SKM-1 (cell line): ENCODE data around the gene SLC6A7.
A peak's percentile ranks its signal among the peaks of the same experiment; 100 is the strongest.

Experiments used
- DNase-seq: peaks from one replicate; lab custom pipeline; 2025; ENCODE audit not compliant: unreplicated experiment; lab: John Stamatoyannopoulos, UW

SLC6A7 gene

DNA sequence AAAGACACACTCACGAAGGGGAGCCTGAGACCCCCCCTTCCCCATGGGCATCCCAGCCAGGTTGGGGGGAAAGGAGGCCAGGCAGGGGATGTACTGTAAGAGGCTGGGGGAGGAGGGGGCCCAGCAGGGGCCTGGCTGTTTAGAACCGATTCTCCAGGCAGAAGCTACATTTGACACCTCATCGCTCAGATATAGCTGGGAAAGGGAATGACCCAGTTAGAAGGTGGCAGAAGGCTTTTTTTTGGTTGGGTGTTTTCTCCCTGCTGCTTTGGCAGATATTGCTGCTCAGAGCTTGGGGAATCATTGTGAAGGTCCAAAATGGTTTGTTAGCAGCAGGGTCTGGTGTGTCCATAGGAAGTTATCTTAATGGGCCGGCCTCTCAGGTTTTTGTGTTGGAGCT, 17.3 kb upstream of the SLC6A7 start:
- no peak for DNase-seq

DNA sequence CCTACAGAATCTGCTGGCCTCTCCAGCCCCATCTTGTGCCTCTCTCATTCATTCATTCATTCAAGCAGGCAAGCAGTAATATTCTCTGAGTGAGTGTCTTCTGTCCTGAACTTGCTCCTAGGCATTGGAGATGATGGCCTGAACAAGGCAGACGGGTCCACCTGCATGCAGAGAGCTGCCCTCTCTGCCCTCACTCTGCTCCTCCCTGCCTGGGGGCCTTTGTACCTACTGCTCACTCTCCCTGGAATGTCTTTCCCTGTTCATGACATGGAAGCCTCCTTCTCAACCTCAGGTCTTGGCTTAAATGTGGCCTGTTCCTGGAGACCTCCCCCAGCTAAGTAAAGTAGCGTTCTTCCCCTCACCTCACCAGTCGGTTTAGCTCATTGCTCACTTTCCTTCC, 16.7 kb upstream of the SLC6A7 start:
- DNase-seq = no peak

DNA sequence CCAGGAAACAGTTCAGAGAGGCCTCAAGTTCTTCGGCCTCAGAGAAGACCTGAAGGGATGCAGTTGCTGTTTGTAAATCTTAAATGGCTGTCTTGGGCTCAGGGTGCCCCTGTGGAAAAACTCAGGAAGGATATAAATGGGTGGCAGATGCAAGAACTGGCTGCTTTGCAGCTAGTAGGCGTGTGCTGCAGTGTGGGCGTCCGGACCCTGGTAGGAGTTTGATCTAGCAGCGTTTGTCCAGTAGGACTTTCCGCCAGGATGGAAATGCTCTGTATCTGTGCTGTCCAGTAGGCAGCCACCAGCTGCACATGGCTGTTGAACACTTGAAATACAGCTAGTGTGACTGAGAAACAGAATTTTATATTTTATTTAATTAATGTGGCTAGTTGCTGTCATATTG, 15.6 kb upstream of the SLC6A7 start:
- no peak for DNase-seq

DNA sequence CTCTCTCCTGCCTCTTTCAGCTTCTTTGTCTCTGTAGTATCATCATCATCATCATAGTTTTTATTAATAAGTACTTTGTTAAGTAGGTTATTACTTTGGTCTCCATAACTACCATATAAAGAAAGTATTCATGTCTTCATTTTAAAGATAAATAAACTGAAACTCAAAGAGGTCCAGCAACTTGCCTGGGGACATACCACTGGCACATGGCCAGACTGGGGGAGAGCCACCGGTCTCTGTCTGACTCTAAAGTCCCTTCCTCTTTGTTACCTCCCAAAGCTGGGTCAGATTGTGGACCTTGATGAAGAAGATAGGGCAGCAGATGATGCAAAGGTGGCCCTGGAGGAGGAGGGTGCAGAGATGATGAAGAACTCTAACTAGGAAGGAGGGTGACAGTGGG, 14.8 kb upstream of the SLC6A7 start:
- DNase-seq = no peak

DNA sequence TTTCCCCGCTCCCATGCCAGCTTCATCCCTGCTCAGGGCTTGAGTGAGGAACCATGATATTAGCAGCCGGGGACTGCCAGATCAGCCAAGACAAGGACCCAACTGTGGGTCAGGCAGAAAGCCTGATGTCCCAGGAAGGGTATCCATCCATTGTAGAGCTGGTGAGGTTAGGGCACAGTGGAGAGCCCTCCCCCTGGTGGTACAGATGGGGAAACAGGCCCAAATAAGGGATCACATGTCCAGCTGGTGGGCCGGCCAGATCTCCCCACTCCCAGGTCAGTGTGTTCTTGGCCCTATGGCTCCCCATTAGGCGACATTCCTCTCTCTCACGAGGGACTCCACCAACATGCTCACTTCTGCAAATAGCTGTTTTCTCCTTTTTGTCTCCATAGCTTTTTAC, 14.3 kb upstream of the SLC6A7 start:
- no peak for DNase-seq

DNA sequence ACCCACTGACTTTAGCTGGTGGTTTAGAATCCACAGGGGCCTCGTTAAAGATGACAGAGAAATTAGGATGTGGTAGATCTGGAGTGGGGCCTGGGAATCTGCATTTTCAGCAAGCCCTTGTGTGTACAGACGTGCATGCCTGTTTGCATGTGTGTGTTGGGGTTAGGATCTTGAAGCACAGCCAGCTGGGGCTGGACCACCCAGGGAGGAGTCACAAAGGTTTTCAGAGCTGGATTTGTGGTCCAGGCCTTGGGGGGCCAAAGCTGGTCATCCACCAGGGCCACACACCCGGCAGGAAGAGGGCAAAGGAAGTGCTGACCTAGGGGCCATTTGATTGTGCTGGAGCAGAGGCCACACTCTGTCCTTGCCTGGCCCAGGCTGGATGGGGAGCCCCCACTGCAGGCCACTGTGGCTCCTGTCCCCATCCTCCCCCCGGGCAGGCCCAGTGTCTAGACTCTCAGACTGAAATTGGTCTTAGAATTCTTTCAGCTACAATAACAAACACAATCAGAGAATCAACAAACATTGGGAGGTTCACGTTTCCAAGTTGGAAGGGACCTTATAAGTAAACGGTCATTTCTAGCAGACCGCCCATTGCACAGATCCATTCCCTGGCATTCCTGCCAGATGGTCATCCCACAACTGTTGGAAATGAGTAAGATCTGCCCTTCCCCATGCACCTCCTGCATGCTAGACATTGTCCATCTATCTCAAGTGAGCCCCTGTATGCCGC, 13.0 kb upstream of the SLC6A7 start:
- DNase-seq = no peak

DNA sequence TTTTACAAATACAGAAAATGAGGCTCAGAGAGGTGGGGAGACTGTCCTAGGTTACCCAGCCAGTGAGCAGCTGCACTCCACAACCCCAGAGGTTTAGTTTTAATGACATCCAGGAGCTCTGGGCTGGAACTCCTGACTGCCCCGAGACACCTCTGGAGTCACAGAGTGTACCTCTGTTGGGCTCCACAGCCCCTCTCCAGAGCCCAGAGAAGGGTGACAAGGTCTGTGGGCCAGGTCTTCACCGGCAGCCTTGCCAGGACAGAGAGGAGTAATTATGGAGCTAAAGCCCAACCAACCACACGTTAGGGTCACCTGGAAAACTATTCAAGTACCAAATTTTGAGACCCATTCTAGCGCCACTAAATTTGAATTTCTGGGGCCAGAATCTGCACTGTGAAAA, 12.1 kb upstream of the SLC6A7 start:
- DNase-seq = no peak

DNA sequence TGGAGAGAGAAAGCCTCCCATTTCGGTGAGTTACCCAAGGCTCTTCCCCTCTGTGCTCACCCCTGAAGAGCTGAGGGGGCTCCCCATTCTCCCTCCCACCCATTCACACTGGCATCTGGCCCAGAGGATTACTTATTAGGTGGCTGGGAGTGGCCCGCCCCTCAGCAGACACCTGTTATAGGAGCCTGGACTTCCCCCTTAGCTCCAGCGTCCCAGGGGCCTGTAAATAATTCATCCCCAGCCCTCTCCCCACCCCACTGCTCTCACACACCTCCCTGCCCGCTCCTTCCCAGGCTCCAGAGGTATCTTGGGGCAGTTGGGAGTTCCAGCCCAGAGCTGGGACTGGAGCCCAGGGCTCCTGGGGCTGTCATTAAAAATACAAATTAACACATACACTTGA, 11.6 kb upstream of the SLC6A7 start:
- DNase-seq = no peak

DNA sequence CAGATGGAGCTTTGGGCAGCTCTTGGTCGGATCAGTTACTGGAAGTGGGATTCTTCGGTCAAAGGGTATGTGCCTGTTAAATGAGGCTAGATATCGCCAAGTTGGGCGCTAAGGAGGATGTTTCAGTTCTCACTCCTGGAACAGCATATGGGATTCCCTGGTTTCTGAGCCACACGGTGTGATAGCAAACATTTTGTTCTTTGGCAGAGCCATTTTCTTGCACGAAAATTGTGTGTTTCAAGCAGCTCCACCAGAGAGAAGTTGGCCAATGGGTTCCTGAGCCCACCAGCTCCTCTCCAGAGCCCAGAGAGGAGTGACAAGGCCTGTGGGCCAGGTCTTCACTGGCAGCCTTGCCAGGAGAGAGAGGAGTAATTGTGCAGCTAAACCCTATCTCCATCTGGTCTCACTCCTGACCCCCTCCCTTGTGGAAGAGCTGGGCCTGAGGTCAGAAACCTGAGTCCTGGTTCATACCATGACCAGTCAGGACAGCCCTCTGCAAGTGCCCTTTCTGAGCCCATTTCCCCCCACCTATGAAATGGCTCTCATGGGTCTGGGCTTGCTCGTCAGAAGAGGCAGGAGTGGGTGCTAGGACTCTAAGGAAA, 10.7 kb upstream of the SLC6A7 start:
- no peak for DNase-seq

DNA sequence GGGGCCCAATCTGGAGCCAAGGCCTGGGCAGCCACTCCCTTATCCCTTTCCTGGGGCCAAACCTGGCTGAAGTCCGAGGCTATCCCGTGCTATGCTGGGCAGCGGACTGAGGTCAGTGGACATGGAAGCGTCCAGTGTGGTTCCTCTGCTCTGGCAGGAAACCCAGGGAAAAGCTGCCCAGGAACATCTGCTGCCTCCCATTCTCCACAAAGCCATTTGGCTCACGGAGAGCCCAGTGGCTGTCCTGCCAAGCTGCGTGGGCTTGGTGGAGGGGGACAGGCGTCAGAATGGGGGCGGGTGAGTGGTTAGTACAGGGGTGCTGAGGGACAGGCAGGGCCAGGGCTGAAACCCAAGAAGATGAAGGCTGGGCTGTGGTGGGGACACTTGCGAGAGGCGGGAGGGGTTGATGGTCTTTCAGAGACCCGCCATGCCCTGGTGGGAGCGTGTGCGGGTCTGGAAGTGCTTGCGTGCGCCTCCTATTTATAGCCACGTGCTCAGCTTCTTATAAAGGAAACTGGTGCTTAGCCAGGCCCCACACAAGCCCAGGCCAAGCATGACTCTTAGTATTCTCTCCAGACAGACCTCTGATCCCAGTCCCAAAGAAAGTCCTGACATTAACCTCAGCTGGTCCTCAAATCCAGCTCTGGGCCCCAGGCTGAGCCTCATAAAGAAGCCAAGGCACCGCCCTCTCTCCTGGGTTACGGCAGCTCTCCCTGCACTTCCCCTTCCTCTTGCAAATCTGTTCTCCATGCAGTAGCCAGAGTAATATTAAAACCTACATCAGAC, 9.4 kb upstream of the SLC6A7 start:
- peak; percentile 62 for DNase-seq

DNA sequence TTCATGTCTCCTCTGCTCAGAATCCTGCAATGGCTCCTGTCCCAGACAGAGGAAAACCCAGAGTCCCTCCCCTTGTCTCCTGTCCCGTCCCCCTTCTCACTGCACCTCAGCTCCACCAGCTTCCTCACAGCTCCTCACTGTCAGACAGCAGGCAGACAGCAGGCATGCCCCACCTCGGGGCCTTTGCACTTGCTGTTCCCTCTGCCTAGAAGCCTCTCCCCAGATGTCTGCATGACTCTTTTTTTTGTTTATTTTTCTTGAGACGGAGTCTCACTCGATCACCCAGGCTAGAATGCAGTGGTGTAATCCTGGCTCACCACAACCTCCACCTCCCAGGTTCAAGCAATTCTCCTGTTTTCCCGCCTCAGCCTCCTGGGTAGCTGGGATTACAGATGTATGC, 8.8 kb upstream of the SLC6A7 start:
- no peak for DNase-seq

DNA sequence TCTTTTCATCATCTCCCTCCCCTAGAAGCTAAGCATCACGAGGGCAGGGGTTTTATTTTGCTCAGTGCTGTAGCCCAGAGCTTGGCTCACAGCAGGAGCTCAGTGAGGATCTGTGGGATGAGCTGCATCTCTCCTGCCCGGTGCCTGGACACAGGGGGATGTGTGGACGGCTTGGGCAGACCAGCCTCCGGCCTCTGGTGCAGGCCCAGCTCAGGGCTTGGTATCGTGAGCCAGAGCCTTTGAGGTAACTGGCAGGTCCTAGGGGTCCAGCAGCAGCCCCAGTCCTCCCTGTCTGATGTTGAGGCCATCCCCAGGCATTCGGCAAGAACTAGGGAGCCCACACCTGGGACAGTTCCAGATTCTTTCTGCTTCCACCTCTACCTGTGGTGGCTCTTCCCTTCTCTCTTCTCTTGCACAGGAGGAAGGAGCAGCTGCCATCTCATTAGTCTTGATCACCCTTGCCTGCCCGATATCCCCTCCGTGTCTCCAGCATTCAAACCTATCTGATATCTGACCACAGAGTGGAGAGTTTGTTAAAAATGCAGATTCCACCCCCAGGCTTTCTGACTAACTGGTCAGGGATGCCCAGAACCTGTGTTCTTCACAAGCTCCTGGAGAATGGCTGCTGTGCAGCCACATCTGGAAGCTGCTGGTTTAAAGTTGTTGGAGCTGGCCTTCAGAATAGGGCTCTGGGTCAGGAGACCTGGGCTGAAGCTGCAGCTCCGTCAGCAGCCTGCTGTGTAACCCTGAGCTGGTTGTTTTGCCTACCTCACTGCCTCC, 7.9 kb upstream of the SLC6A7 start:
- no peak for DNase-seq

DNA sequence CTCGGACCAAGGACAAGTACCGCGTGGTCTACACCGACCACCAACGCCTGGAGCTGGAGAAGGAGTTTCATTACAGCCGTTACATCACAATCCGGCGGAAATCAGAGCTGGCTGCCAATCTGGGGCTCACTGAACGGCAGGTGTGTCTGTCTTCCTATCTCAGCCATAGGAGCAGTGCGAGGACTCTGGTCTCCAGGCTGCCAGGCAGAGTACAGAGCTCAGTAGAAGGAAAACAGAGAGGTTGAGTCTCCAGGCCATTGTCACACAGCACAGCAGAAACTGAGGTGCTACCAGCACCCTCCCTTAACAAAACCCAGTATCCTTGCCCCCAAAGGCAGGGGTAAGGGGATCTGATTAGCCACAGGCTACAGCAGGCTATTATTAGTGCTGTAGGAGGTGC, 7.1 kb upstream of the SLC6A7 start:
- DNase-seq = no peak

DNA sequence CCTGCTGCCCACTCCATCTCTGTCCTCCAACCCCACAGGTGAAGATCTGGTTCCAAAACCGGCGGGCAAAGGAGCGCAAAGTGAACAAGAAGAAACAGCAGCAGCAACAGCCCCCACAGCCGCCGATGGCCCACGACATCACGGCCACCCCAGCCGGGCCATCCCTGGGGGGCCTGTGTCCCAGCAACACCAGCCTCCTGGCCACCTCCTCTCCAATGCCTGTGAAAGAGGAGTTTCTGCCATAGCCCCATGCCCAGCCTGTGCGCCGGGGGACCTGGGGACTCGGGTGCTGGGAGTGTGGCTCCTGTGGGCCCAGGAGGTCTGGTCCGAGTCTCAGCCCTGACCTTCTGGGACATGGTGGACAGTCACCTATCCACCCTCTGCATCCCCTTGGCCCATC, 6.4 kb upstream of the SLC6A7 start:
- DNase-seq = no peak

DNA sequence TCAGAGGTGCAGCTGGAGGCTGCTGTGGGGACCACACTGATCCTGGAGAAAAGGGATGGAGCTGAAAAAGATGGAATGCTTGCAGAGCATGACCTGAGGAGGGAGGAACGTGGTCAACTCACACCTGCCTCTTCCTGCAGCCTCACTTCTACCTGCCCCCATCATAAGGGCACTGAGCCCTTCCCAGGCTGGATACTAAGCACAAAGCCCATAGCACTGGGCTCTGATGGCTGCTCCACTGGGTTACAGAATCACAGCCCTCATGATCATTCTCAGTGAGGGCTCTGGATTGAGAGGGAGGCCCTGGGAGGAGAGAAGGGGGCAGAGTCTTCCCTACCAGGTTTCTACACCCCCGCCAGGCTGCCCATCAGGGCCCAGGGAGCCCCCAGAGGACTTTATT, 5.9 kb upstream of the SLC6A7 start:
- no peak for DNase-seq

DNA sequence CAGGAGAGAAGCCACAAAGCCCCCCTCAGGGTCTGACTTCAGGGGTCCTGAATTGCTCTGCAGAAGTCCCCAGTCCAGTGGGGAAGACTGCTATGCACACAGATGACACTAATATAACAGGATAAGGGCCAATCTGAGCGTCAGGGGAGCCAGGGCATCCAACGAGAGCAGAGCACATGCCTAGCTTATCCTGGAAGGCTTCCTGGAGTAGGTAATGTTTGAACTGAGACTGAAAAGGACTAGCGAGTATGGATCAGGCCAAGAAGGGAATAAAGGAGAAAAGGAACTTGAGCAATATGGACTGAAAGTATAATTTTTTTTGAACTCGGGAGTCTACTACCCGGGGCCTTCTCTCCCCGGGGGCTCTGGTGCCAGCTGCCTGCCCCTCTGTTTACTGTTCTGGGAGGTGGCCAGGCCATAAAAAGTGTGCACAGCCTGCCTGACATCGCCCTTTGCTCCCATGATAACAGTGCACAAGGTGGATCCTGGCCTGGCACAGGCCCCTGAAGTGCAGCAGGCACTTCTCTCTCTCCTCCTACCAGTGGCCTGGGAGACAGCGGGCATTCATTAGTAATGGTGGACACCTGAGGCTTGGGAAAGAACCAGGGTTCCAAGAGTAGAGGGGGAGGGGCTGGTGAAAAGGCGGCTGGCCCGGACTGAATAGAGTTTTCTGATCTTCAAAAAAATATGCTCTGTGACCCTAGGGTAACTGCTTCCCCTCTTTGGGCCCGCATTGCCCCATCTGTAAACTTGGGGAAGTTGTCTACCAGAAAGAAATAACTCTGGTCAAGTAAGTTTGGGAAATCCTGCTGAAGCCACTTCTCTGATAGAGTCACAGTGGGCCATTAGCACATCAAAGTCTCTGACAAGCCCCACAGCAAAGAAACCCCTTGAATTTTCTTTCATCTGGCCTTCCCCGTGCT, 4.6 kb upstream of the SLC6A7 start:
- peak; percentile 78 for DNase-seq

DNA sequence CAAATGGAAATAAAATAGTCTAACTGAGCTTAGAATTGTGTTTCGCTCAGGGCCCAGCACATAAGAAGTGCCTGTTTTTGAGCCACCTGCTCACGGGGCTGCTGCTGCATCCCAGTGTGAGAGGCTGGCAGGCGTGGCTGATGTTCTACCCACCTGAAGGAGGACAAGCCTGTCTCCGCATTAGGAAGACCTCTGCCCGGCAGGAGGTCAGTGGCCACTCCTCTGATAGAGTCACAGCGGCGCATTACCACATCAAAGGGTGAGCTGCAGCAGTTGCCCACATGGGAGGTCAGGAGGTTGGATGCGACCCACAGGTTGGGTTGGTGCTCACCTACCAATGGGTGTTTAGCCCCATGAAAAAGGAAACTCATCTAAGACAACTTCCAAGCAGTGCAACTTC, 3.7 kb upstream of the SLC6A7 start:
- no peak for DNase-seq

DNA sequence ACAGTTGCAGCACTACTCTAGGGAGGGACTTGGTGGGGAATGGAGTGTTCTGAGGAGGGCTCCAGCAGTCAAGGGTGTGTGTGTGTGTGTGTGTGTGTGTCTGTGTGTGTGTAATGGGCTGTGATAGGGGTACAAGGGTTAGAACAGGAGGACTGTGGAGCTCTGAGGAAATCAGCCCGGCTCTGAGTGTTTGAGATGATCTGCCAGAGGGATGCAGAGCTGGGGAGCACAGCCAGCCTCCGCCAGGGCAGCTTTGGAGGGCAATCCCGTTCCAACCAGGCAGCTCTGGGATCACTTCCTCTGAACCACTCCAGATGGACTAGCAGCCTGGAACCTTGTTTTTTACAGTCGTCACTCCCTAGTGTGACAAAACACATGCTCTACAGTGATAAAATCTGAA, 3.0 kb upstream of the SLC6A7 start:
- no peak for DNase-seq

DNA sequence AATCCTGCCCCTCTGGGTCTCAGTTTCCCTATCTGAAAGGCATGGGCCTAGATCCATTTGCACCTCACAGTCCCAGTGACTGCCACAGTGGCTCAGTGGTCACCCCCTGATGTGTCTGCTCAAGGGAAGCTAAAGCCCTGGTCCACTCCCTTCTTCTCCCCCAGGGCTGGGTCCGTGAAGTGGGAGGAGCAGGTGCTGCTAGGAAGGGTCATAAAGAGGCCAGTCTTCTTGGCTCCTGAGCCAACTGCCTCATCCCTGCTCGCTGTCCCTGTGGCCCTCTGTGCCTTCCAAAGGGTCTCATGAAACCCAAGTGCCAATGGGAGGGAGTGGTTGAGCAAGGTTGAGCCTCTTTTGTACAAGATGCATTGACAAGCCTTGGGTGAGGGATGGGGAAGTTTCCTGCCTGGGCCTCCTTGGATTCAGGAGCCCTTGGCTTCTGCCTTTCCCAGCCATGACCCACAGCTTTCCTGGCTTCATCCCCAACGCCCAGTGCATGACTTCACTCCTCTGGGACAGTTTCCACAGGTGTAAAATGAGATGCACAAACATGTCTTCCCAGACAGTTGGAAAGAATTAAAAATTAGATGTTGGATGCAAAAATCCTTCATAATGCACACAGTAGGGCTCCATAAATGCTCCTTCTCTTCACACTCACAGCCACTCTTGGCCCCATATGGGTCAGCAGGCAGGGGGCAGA, 1.6 kb upstream of the SLC6A7 start:
- DNase-seq = no peak

DNA sequence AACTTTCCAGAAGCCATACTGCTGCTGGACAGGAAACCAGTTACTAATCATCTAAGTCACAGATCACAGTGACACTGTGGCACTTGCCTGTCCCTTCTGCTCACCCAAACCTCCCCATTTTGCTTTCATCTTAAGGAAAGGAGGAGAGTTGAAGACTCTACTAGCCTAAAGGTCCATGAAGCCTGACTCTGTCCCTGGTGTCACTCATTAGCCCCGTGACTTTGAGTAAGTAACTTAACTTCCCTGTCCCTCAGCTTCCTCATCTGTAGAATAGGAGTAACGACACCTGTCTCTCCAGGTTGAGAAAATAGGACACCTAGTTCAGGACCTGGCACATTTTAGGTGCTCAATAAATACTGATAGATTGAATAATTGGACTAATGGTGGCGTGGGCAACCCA, 536 bp upstream of the SLC6A7 start:
- DNase-seq = no peak
